Muscle of leg (tissue), 11 donors: ENCODE measurements around the gene DCX. TPM values are rescaled to one million over a fixed set of nuclear protein-coding genes. Genes with fewer than 3 reads are reported as not detected.

ENCODE experiments used
- DNase-seq: peaks from one replicate; pipeline ENCODE4 v3.0.0; 2013
- H3K27ac ChIP-seq: one replicate; pipeline ENCODE4 v1.5.1; 2013; ENCODE audit warnings: mild to moderate bottlenecking, low read length, control low read depth
- H3K27me3 ChIP-seq: one replicate; pipeline ENCODE4 v1.6.1; 2013; ENCODE audit warnings: low read length; ENCODE audit not compliant: control insufficient read depth, insufficient read depth
- H3K36me3 ChIP-seq: one replicate; pipeline ENCODE4 v1.6.1; 2013; ENCODE audit warnings: low read length; ENCODE audit not compliant: control insufficient read depth, insufficient read depth
- H3K4me1 ChIP-seq: one replicate; pipeline ENCODE4 v1.6.1; 2013; ENCODE audit warnings: low read length; ENCODE audit not compliant: control insufficient read depth, insufficient read depth
- H3K4me3 ChIP-seq: one replicate; pipeline ENCODE4 v1.5.1; 2013; ENCODE audit warnings: low read length, control low read depth
- H3K9me3 ChIP-seq: replicated peaks from 2 replicates; pipeline ENCODE4 v1.6.1; 2013; ENCODE audit warnings: low read depth, low read length; ENCODE audit not compliant: control insufficient read depth
- WGBS: methylation state at CpG from one replicate; pipeline ENCODE4 v1.1.5; 2013; ENCODE audit warnings: missing lambda C conversion rate; ENCODE audit not compliant: insufficient coverage; 5-methylcytosine and 5-hydroxymethylcytosine counted together
- polyA plus RNA-seq, 8 donors: library from polyadenylated mRNA; unstranded; fragments of 120-200 nt; gene quantifications; one replicate each; pipeline versions ENCODE4 v1.2.1 to v1.2.3, GENCODE V29; 2013; ENCODE audit warnings: inconsistent platforms in 1 of 8, low replicate concordance in 1 of 8; ENCODE audit not compliant: insufficient read length in 8 of 8, insufficient read depth in 1 of 8
- total RNA-seq: library from RNA; stranded (reverse); fragments of 120-200 nt; gene quantifications from one replicate; pipeline ENCODE4 v1.2.4, GENCODE V29; 2013

DCX gene
- total and polyA plus RNA-seq, 9 donors = 8.2 to 36.7 (median 24.6) TPM

DNA sequence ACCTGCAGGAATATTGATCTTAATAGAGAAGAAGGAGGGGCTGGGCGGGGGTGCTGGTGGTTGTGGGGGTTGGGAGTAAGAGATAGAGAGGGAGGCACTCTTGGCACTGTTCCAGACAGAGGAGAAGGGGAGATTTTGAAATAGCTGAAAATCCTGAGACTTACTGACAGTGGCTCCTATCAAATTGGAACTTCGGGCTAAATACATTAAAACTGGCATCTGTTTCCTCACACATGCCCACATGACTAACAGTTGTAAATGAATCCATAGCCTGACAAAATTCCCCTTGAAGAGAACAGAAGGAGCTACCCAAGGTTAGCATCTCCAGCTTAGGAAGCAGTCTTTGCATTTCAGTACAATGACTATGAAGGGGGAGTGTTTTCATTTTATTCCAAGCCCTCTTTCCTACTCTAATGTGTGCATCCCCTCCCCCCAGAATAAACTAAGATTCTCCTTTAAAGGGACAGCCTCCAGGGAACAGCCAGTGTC lies 1.4 kb downstream of the DCX start:
- Histone ChIP-seq H3K9me3 (no peaks in the 10 kb centered on the region), H3K4me1 (peaks cover 2% of the 10 kb centered on the region), H3K4me3 (no peak overlapping the region), H3K36me3 (no peaks in the 10 kb centered on the region), H3K27me3 (peaks cover 13% of the 10 kb centered on the region), H3K27ac (no peak overlapping the region)
- no peak for DNase-seq
- 14% methylated on average over 1 of the region's 2 CpGs for WGBS

DNA sequence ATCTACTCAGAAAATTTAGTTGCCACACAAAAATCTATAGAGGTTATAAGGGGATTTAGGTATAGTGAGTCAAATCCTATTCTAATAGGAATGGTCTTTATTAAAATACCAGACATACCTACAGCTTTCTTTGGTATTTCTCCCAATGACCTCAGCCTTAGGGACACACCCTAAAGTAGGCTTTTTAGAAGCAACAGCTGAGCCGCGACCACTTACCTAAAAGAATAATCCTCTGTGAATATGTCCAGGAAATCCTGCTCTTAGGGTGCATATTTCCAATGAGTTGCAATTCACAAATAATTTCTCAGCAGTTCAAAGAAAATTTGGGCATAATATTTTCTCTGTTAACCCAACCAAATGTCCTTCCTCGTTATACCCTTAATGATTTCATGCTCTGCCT lies 2.7 kb downstream of the DCX start:
- Histone ChIP-seq H3K36me3 (no peaks in the 10 kb centered on the region), H3K4me1 (peaks cover 2% of the 10 kb centered on the region), H3K4me3 (no peak overlapping the region), H3K9me3 (no peaks in the 10 kb centered on the region), H3K27me3 (peaks cover 17% of the 10 kb centered on the region), H3K27ac (no peak overlapping the region)
- DNase-seq = no peak
- no CpG with 5 or more reads among the region's 3 CpGs for WGBS

GRCh38 chrX:111407948-111408347 lies 4.0 kb downstream of the DCX start:
- Histone ChIP-seq H3K27ac (no peak overlapping the region), H3K36me3 (no peaks in the 10 kb centered on the region), H3K4me3 (no peak overlapping the region), H3K27me3 (peaks cover 20% of the 10 kb centered on the region), H3K9me3 (no peaks in the 10 kb centered on the region), H3K4me1 (peaks cover 2% of the 10 kb centered on the region)
- 20% methylated on average over 3 of the region's 3 CpGs for WGBS
- no peak for DNase-seq

DNA sequence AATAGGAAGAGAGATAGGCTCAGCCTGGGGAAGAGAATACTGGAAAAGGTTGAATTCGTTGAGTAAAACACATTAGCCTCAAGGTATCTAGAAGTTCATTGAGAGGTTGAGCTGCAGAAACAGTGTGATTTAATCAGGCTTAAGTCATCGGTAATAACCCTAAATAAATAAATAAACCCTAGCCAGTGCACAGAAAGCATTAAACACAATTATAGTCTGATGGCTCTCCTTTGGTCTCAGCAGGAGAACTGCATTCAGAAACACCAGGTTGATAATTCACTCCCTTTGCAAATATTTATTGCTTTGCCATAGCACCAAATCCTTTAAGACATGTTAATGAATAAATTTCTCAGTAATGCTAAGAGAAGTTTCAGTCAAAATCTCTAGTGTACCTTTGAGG lies 9.6 kb downstream of the DCX start:
- Histone ChIP-seq H3K4me1 (no peaks in the 10 kb centered on the region), H3K9me3 (no peaks in the 10 kb centered on the region), H3K4me3 (no peak overlapping the region), H3K27me3 (peaks cover 12% of the 10 kb centered on the region), H3K36me3 (no peaks in the 10 kb centered on the region), H3K27ac (no peak overlapping the region)
- no CpG with 5 or more reads among the region's 2 CpGs for WGBS
- DNase-seq = no peak

DNA sequence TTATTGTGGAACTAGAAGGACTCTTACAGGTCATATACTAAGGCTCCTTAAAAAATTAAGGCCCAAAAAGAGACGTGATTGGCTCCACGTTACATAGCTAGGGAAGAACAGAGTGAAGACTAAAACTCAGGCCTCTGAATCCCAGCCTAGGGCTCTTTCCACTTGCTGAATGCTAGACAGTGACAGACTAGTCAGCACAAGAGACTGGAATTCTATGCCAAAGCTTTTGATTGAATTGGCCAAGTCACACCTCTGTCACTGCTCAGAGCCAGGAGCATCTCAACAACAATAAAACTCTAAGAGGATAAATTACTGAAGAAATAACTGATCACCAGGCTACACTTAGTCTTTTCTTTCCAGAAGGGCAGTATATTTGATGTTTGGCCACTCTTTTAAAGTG lies 16.8 kb downstream of the DCX start:
- Histone ChIP-seq H3K4me3 (no peak overlapping the region), H3K9me3 (no peaks in the 10 kb centered on the region), H3K27ac (no peak overlapping the region), H3K27me3 (peaks cover 7% of the 10 kb centered on the region), H3K36me3 (no peaks in the 10 kb centered on the region), H3K4me1 (no peaks in the 10 kb centered on the region)
- WGBS = 27% methylated on average over 2 of the region's 2 CpGs
- no peak for DNase-seq

DNA sequence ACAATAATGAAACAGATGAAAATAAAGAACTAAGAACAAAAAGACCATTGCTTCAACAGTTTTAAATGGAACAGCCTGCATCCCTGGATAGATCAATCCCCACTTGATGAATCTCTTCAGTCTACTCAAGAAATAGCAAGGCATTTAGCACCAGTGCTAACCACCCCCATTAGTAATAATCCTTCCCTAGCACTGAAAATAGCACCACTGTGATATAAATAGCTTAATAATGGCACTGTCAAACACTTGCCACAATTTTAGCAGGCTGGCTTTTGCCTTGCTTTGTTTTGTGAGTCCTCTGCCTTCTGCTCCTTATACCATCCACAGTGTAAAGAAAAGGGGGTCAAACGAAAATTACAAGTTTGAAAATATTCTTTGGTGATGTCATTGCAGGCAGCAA lies 17.4 kb downstream of the DCX start:
- Histone ChIP-seq H3K4me1 (no peaks in the 10 kb centered on the region), H3K27me3 (peaks cover 8% of the 10 kb centered on the region), H3K9me3 (no peaks in the 10 kb centered on the region), H3K27ac (no peak overlapping the region), H3K4me3 (no peak overlapping the region), H3K36me3 (no peaks in the 10 kb centered on the region)
- no peak for DNase-seq
- WGBS = no CpG with 5 or more reads among the region's 1 CpG

GRCh38 chrX:111387470-111388070 lies 24.4 kb downstream of the DCX start:
- Histone ChIP-seq H3K27me3 (peaks cover 12% of the 10 kb centered on the region), H3K4me1 (no peaks in the 10 kb centered on the region), H3K36me3 (no peaks in the 10 kb centered on the region), H3K4me3 (no peak overlapping the region), H3K27ac (no peak overlapping the region), H3K9me3 (no peaks in the 10 kb centered on the region)
- DNase-seq = no peak
- 0% methylated on average over 1 of the region's 3 CpGs for WGBS

- Histone ChIP-seq H3K9me3 (no peaks in the 10 kb centered on the region), H3K27ac (no peak overlapping the region), H3K4me3 (no peak overlapping the region), H3K36me3 (no peaks in the 10 kb centered on the region), H3K4me1 (no peaks in the 10 kb centered on the region), H3K27me3 (peaks cover 12% of the 10 kb centered on the region)
- WGBS = 90% methylated on average over 2 of the region's 5 CpGs
- DNase-seq = no peak
Measured at GRCh38 chrX:111386615-111387233, 25.3 kb downstream of the DCX start.

DNA sequence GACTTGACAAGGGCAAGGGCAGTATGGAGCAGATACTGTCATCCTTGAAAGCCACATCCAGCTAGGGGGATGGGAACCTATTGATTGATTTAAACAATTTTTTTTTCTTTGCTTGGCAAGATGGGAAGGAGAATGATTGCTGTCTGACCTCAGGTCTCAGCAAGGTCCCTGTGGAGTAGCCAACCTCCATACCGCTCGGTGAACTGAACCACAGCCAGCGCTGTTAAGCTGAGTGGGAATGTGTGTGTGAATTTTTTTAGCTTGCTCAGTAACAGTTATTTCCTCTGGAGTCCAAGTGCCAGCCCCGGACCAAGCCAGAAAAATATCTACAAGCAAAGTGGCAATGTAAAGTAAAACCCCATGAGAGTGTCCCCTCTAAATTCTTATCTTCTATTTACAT lies 25.9 kb downstream of the DCX start:
- Histone ChIP-seq H3K27me3 (peaks cover 12% of the 10 kb centered on the region), H3K4me1 (no peaks in the 10 kb centered on the region), H3K4me3 (no peak overlapping the region), H3K36me3 (no peaks in the 10 kb centered on the region), H3K9me3 (no peaks in the 10 kb centered on the region), H3K27ac (no peak overlapping the region)
- DNase-seq = no peak
- no CpG with 5 or more reads among the region's 4 CpGs for WGBS

GRCh38 chrX:111382277-111382676 lies 29.7 kb downstream of the DCX start:
- Histone ChIP-seq H3K4me1 (peaks cover 2% of the 10 kb centered on the region), H3K27ac (no peak overlapping the region), H3K27me3 (peaks cover 10% of the 10 kb centered on the region), H3K9me3 (no peaks in the 10 kb centered on the region), H3K36me3 (no peaks in the 10 kb centered on the region), H3K4me3 (no peak overlapping the region)
- DNase-seq = no peak
